T-helper 17 cell (primary cell): ENCODE data around the gene MYO5B. TPM values are rescaled to one million over a fixed set of nuclear protein-coding genes. Genes with fewer than 3 reads are reported as not detected.

Experiments used
- ATAC-seq: fragments of 150-1000 bp; cut with Tn5 transposase; 2 replicates; pipeline ENCODE4 v1.10.0; 2021; ENCODE audit warnings: mild to moderate bottlenecking, moderate library complexity
- DNase-seq, 3 donors: peaks; one replicate each; pipeline versions ENCODE4 v3.0.0 to v3.0.0-alpha.2; 2020 to 2021
- H3K9me3 ChIP-seq: one replicate; pipeline ENCODE4 v1.7.0; 2013; ENCODE audit warnings: low read length, mild to moderate bottlenecking; ENCODE audit not compliant: control insufficient read depth, poor library complexity, severe bottlenecking
- H3K27ac Mint-ChIP-seq: one replicate; pipeline ENCODE4 v1.8.0; 2022; ENCODE audit warnings: mild to moderate bottlenecking, moderate library complexity, mixed read lengths
- H3K27me3 Mint-ChIP-seq: one replicate; pipeline ENCODE4 v1.8.0; 2022; ENCODE audit warnings: mixed read lengths
- H3K36me3 Mint-ChIP-seq: one replicate; pipeline ENCODE4 v1.8.0; 2022; ENCODE audit warnings: low read depth, mixed read lengths
- H3K4me1 Mint-ChIP-seq: one replicate; pipeline ENCODE4 v1.8.0; 2022; ENCODE audit warnings: mild to moderate bottlenecking, mixed read lengths
- H3K4me3 Mint-ChIP-seq: one replicate; pipeline ENCODE4 v1.8.0; 2022; ENCODE audit warnings: mild to moderate bottlenecking, moderate library complexity, mixed read lengths
- total RNA-seq, 4 donors: library from RNA in 2 of 4; stranded (reverse) in 2 of 4; gene quantifications; one replicate each; pipeline ENCODE4 v1.2.3 and lab custom pipeline; 2022 to 2026

MYO5B gene
- total RNA-seq, 2 donors from 2014 or later = 0.12 TPM; not detected in 1

GRCh38 chr18:50181590-50181989 lies 13.4 kb downstream of the MYO5B start:
- Mint-ChIP-seq H3K27ac (no peak overlapping the region), H3K27me3 (peaks cover 50% of the 10 kb centered on the region), H3K4me1 (no peaks in the 10 kb centered on the region), H3K36me3 (no peaks in the 10 kb centered on the region), H3K4me3 (no peak overlapping the region)
- ATAC-seq = no peak
- no peak for DNase-seq
- H3K9me3 ChIP-seq = no peaks in the 10 kb centered on the region

- DNase-seq (no peak), ATAC-seq (no peak)
- Mint-ChIP-seq H3K36me3 (no peaks in the 10 kb centered on the region), H3K4me1 (peaks cover 2% of the 10 kb centered on the region), H3K4me3 (no peak overlapping the region), H3K27me3 (peaks cover 64% of the 10 kb centered on the region), H3K27ac (no peak overlapping the region)
- H3K9me3 ChIP-seq = no peaks in the 10 kb centered on the region
Observed at GRCh38 chr18:50179465-50179864, 15.5 kb downstream of the MYO5B start.

DNA sequence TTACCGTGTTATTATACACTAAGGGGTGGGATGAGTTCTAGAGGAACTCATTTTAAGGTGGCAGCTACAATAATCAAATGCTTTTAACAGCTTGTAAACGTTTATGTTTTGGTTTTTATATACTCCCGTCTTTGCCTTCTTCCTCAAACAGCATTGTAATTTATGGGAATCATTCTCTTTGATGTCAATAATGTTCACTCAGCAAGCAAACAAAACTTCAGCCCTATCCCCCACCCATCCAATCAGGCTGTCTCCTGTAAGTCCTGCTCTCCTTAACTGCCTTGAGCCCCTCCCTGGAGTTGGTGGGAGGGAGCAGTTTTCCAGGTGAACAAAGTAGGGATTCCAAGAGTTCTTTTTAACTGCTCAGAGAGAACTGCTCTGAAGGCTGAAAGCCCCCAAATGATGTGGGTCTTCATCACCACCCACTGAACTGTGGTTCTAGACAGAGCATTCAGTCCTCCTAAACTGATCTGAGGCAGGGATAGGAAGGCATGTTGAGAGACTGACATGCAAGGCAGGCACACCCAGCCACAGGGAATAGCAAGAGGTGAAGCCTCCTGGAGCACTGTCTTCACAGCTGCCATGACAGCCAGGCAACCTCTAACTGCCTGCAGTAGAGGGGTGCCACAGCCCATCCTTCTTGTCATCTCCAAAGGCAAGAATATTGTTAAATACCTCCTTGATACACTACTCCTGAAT lies 17.5 kb downstream of the MYO5B start:
- DNase-seq = no peak
- no peaks in the 10 kb centered on the region for H3K9me3 ChIP-seq
- no peak for ATAC-seq
- Mint-ChIP-seq H3K27me3 (peaks cover 60% of the 10 kb centered on the region), H3K4me3 (no peak overlapping the region), H3K4me1 (peaks cover 2% of the 10 kb centered on the region), H3K36me3 (no peaks in the 10 kb centered on the region), H3K27ac (no peak overlapping the region)

GRCh38 chr18:50172367-50172766 lies 22.6 kb downstream of the MYO5B start:
- DNase-seq (no peak), ATAC-seq (no peak)
- H3K36me3 Mint-ChIP-seq = no peaks in the 10 kb centered on the region
- H3K4me3 Mint-ChIP-seq = no peak overlapping the region
- H3K27me3 Mint-ChIP-seq = peaks cover 42% of the 10 kb centered on the region
- H3K4me1 Mint-ChIP-seq = peaks cover 2% of the 10 kb centered on the region
- H3K9me3 ChIP-seq = no peaks in the 10 kb centered on the region
- H3K27ac Mint-ChIP-seq = no peak overlapping the region

GRCh38 chr18:50171406-50171805 lies 23.5 kb downstream of the MYO5B start:
- ATAC-seq = no peak

DNA sequence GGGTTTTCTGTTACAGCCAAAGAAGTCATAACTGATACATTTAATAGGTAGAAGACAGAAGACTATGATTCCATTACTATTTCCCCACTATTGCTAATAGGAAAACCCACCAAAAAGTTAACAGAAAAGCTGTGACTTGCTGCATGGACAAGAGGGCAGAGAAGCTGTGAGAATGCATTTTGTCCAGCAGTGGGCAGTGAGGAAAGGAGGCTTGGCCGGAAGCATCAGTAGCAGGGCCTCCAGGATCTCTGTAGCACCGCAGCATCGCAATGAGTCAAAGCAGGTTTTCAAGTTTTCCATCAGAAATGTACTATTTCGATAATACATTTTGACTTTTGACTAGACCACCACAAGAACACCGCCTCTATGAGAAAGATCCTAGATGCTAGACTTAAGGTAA lies 24.9 kb downstream of the MYO5B start:
- peaks cover under 1% of the 10 kb centered on the region for H3K4me1 Mint-ChIP-seq
- DNase-seq = no peak
- no peaks in the 10 kb centered on the region for H3K36me3 Mint-ChIP-seq
- H3K4me3 Mint-ChIP-seq = no peak overlapping the region
- no peak for ATAC-seq
- H3K27me3 Mint-ChIP-seq = peaks cover 45% of the 10 kb centered on the region
- H3K27ac Mint-ChIP-seq = no peak overlapping the region
- H3K9me3 ChIP-seq = no peaks in the 10 kb centered on the region

More at GRCh38 chr18:50171406-50171805, 23.5 kb downstream of the MYO5B start:
- H3K27me3 Mint-ChIP-seq = peaks cover 45% of the 10 kb centered on the region
- no peak overlapping the region for H3K4me3 Mint-ChIP-seq
- H3K36me3 Mint-ChIP-seq = no peaks in the 10 kb centered on the region
- H3K4me1 Mint-ChIP-seq = peaks cover 2% of the 10 kb centered on the region
- no peaks in the 10 kb centered on the region for H3K9me3 ChIP-seq
- no peak for DNase-seq
- no peak overlapping the region for H3K27ac Mint-ChIP-seq

DNA sequence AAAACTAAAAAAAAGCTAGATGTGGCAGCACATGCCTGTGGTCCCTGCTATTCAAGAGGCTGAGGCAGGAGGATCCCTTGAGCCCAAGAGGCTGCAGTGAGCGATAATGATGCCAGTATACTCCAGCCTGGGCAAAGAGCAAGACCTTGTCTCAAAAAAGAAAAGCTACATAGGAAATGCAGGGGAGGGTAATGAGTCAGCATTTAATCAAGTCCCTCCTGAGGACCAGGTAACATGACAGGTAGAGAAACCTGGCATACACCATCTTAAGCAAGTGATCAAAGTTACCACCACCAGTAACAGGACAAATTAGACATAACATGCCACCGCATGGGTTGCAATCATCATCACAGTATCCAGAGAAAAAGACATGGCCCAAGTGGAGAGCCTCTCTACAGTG lies 25.8 kb downstream of the MYO5B start:
- H3K27me3 Mint-ChIP-seq = peaks cover 46% of the 10 kb centered on the region
- no peak for ATAC-seq
- no peaks in the 10 kb centered on the region for H3K36me3 Mint-ChIP-seq

DNA sequence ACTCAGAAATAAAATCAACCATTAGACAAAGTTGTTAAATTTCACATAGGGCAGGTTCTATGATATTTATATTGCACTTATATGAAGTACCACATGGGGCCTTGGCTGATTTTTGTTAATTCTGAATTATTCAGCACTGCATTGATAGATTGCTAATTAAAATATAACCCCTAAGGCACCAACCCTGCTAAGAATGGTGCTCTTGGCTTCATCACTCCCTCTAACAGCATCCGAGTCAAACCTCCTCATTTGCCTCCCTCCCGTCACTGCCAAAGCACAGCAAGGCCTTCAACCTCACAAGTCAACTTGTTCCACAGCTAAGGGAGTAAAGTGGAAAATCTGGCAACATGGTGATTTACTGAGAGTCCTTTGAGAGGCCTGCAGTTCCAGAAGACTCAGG lies 27.0 kb downstream of the MYO5B start:
- H3K4me1 Mint-ChIP-seq = no peaks in the 10 kb centered on the region
- H3K27ac Mint-ChIP-seq = no peak overlapping the region
- no peaks in the 10 kb centered on the region for H3K9me3 ChIP-seq
- peaks cover 51% of the 10 kb centered on the region for H3K27me3 Mint-ChIP-seq
- ATAC-seq = no peak
- DNase-seq = no peak
- H3K36me3 Mint-ChIP-seq = no peaks in the 10 kb centered on the region
- no peak overlapping the region for H3K4me3 Mint-ChIP-seq

More for the DNA sequence above, 25.8 kb downstream of the MYO5B start:
- Mint-ChIP-seq H3K27ac (no peak overlapping the region), H3K4me1 (no peaks in the 10 kb centered on the region), H3K4me3 (no peak overlapping the region)
- H3K9me3 ChIP-seq = no peaks in the 10 kb centered on the region
- DNase-seq = no peak

- H3K9me3 ChIP-seq = no peaks in the 10 kb centered on the region
- peaks cover 54% of the 10 kb centered on the region for H3K27me3 Mint-ChIP-seq
- H3K36me3 Mint-ChIP-seq = no peaks in the 10 kb centered on the region
- H3K27ac Mint-ChIP-seq = no peak overlapping the region
- DNase-seq (no peak), ATAC-seq (no peak)
- no peak overlapping the region for H3K4me3 Mint-ChIP-seq
- H3K4me1 Mint-ChIP-seq = no peaks in the 10 kb centered on the region
Observed at GRCh38 chr18:50166901-50167300, 28.0 kb downstream of the MYO5B start.

DNA sequence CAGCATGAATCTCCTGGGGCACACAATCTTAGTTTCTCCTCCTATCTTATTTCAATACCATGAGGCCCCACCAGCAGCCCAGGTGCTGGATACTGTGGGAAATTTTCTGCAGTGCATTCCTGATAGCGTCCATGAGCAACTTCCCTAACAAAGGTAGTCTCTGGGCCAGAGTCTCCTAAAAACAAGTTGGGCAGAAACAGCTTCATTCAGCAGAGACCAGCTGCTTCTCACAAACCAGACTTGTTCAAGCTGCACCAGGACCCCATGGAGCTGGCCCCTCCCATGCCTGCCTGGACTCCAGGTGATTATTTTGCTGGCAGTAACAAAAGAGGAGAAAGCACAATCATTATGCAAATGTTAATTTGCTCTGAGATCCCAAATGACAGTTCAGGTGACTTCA lies 31.4 kb downstream of the MYO5B start:
- ATAC-seq = no peak
- DNase-seq = no peak
- no peak overlapping the region for H3K27ac Mint-ChIP-seq
- no peak overlapping the region for H3K4me3 Mint-ChIP-seq
- no peaks in the 10 kb centered on the region for H3K4me1 Mint-ChIP-seq
- H3K9me3 ChIP-seq = no peaks in the 10 kb centered on the region
- H3K36me3 Mint-ChIP-seq = no peaks in the 10 kb centered on the region
- peaks cover 82% of the 10 kb centered on the region for H3K27me3 Mint-ChIP-seq

- no peak for ATAC-seq
- no peak overlapping the region for H3K27ac Mint-ChIP-seq
- no peaks in the 10 kb centered on the region for H3K4me1 Mint-ChIP-seq
- H3K36me3 Mint-ChIP-seq = no peaks in the 10 kb centered on the region
- no peaks in the 10 kb centered on the region for H3K9me3 ChIP-seq
- DNase-seq = no peak
- no peak overlapping the region for H3K4me3 Mint-ChIP-seq
- peaks cover 75% of the 10 kb centered on the region for H3K27me3 Mint-ChIP-seq
Observed at GRCh38 chr18:50162486-50163304, 32.3 kb downstream of the MYO5B start.

DNA sequence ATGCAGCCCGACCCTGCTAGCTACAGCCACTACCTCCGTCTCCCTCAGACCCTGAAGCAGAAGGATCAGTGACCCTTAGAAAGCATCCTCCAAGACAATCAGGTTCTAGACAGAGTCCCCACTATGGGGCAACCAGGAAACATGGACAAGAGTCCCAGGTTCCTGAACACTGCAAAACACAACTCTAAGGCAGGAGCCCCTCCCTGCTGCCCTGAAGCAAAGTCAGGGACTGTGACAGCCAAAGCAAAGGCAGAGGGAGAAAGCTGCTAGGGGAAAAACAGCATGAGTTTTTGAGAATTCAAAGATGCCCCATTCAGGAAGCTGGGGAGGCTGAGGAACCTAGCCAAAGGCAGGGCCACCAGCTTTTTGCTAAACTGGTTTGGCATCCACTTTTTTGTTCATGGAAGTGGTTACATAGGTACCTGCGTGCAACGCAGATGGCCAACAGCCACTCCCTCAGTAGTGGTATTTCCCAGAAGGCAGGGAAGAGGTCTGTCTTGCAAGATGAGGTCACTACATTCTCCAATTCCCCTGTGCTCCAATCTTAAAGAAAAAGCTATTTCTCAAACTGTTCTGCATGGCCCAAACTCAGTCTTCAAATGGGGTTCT lies 33.2 kb downstream of the MYO5B start:
- Mint-ChIP-seq H3K4me3 (no peak overlapping the region), H3K27ac (no peak overlapping the region), H3K27me3 (peaks cover 66% of the 10 kb centered on the region), H3K36me3 (no peaks in the 10 kb centered on the region), H3K4me1 (no peaks in the 10 kb centered on the region)
- no peaks in the 10 kb centered on the region for H3K9me3 ChIP-seq
- ATAC-seq (no peak), DNase-seq (no peak)

GRCh38 chr18:50159654-50160046 lies 35.3 kb downstream of the MYO5B start:
- DNase-seq (no peak), ATAC-seq (no peak)
- Mint-ChIP-seq H3K27me3 (peaks cover 46% of the 10 kb centered on the region), H3K27ac (no peak overlapping the region), H3K36me3 (no peaks in the 10 kb centered on the region), H3K4me3 (no peak overlapping the region), H3K4me1 (no peaks in the 10 kb centered on the region)
- H3K9me3 ChIP-seq = no peaks in the 10 kb centered on the region
